Colonic mucosa (tissue), 4 donors: ENCODE data around the gene SEMA3E. TPM values are rescaled to one million over a fixed set of nuclear protein-coding genes. Genes with fewer than 3 reads are reported as not detected.

Experiments
- DNase-seq: peaks from one replicate; pipeline ENCODE4 v3.0.0-alpha.2; 2020
- H3K27ac ChIP-seq: fragments of 200-600 bp; one replicate; pipeline ENCODE4 v1.8.0; 2021
- H3K27me3 ChIP-seq: fragments of 200-600 bp; one replicate; pipeline ENCODE4 v1.8.0; 2021
- H3K36me3 ChIP-seq: fragments of 200-600 bp; one replicate; pipeline ENCODE4 v1.8.0; 2021
- H3K4me1 ChIP-seq: fragments of 200-600 bp; one replicate; pipeline ENCODE4 v1.8.0; 2021; ENCODE audit warnings: mild to moderate bottlenecking
- H3K4me3 ChIP-seq: fragments of 200-600 bp; one replicate; pipeline ENCODE4 v1.8.0; 2021
- H3K9ac ChIP-seq, 2 donors: one replicate each; pipeline ENCODE4 v1.7.0; 2013; ENCODE audit warnings: control low read depth in 2 of 2, low read depth in 2 of 2, low read length in 2 of 2
- H3K9me3 ChIP-seq: fragments of 200-600 bp; one replicate; pipeline ENCODE4 v1.8.0; 2021
- CTCF ChIP-seq: fragments of 200-600 bp; IDR thresholded peaks from one replicate; pipeline ENCODE4 v1.8.0; 2022; ENCODE audit warnings: antibody characterized with exemption, mild to moderate bottlenecking
- intact Hi-C: fragments of 100-400 bp; cut with DNase I; formaldehyde crosslinking; loops from one replicate; pipeline ENCODE4 v1.14.1; 2022
- total RNA-seq, 2 donors: library from RNA; stranded (reverse); fragmentation: NEBNext Ultra II Directional in 1 of 2; extraction: Animal tissue kit (Norgen Biotek cat#: 25700) in 1 of 2; gene quantifications; one replicate each; pipeline ENCODE4 v1.2.1, GENCODE V29; 2021
- donor health status: healthy.
- donor health status: DM: no; HTN: no; CAD: no.
- donor health status: DM: no; HTN: no; CAD: no.

Gene SEMA3E
- total RNA-seq, 2 donors from 2014 or later = 1.2 to 2.3 TPM

- no peaks in the 10 kb centered on the region for H3K36me3 ChIP-seq
- DNase-seq = no peak
- no peaks in the 10 kb centered on the region for H3K9me3 ChIP-seq
- H3K4me1 ChIP-seq = no peaks in the 10 kb centered on the region
- no peak overlapping the region for H3K9ac ChIP-seq
- intact Hi-C loops = no loop called here
- H3K27ac ChIP-seq = no peak overlapping the region
- TF ChIP-seq CTCF = no peak
- no peaks in the 10 kb centered on the region for H3K27me3 ChIP-seq
- no peak overlapping the region for H3K4me3 ChIP-seq
Observed at GRCh38 chr7:83455612-83456011, 193.3 kb downstream of the SEMA3E start.

GRCh38 chr7:83452256-83452655, 196.7 kb downstream of the SEMA3E start:
- no peaks in the 10 kb centered on the region for H3K27me3 ChIP-seq
- intact Hi-C loops = no loop called here
- DNase-seq = no peak
- H3K27ac ChIP-seq = no peak overlapping the region
- H3K4me3 ChIP-seq = no peak overlapping the region
- H3K9me3 ChIP-seq = no peaks in the 10 kb centered on the region
- no peak for TF ChIP-seq CTCF
- no peaks in the 10 kb centered on the region for H3K4me1 ChIP-seq
- no peak overlapping the region for H3K9ac ChIP-seq
- H3K36me3 ChIP-seq = no peaks in the 10 kb centered on the region

- no peaks in the 10 kb centered on the region for H3K27me3 ChIP-seq
- no peaks in the 10 kb centered on the region for H3K4me1 ChIP-seq
- H3K27ac ChIP-seq = no peak overlapping the region
- H3K36me3 ChIP-seq = no peaks in the 10 kb centered on the region
- no peak overlapping the region for H3K4me3 ChIP-seq
- TF ChIP-seq CTCF = no peak
- intact Hi-C loops = no loop called here
- DNase-seq = no peak
- H3K9ac ChIP-seq = no peak overlapping the region
- no peaks in the 10 kb centered on the region for H3K9me3 ChIP-seq
Observed at GRCh38 chr7:83451501-83452045, 197.4 kb downstream of the SEMA3E start.

GRCh38 chr7:83449781-83450180, 199.2 kb downstream of the SEMA3E start:
- Histone ChIP-seq H3K4me3 (no peak overlapping the region), H3K4me1 (no peaks in the 10 kb centered on the region), H3K36me3 (no peaks in the 10 kb centered on the region), H3K9ac (no peak overlapping the region), H3K27me3 (no peaks in the 10 kb centered on the region), H3K9me3 (no peaks in the 10 kb centered on the region), H3K27ac (no peak overlapping the region)
- DNase-seq = no peak
- TF ChIP-seq CTCF = no peak
- intact Hi-C loops = no loop called here

GRCh38 chr7:83447681-83448080, 201.3 kb downstream of the SEMA3E start:
- Histone ChIP-seq H3K36me3 (no peaks in the 10 kb centered on the region), H3K27me3 (no peaks in the 10 kb centered on the region), H3K4me1 (no peaks in the 10 kb centered on the region), H3K9me3 (no peaks in the 10 kb centered on the region), H3K9ac (no peak overlapping the region), H3K4me3 (no peak overlapping the region), H3K27ac (no peak overlapping the region)
- intact Hi-C loops = no loop called here
- no peak for DNase-seq
- TF ChIP-seq CTCF = no peak
